NCI-H526 treated with DMSO at 0.1 percent for 48 hours (cell line): ENCODE data around the gene KASH5.

Source experiments
- DNase-seq: peaks from one replicate; lab custom pipeline; 2025; lab: John Stamatoyannopoulos, UW

The KASH5 gene

GRCh38 chr19:49395581-49396407 lies 7.7 kb downstream of the KASH5 start:
- DNase-seq, result no peak

GRCh38 chr19:49396738-49397505 lies 8.9 kb downstream of the KASH5 start:
- DNase-seq, result no peak

DNA sequence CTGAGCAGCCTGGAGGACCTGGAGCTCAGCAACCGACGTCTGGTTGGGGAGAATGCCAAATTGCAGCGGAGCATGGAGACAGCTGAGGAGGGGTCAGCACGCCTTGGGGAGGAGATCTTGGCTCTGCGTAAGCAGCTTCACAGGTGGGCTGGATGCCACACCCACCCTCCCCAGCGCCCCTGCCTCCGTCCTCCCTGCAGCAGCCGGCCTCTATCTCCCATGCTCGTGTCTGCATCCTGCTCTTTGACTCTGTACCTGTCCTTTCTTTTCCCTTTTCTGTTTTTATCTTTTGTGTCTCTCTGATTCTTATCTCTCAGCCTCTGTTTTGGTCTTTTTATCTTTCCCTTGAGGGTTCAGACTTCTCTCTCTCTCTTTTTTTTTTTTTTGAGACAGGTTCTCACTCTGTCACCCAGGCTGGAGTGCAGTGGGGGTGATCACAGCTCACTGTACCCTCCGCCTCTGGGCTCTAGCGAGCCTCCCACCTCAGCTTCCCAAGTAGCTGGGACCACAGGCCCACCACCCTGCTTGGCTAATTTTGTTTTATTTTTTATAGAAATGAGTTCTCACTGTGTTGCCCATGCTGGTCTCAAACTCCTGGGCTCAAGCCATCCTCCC lies 10.1 kb downstream of the KASH5 start:
- DNase-seq, result no peak

DNA sequence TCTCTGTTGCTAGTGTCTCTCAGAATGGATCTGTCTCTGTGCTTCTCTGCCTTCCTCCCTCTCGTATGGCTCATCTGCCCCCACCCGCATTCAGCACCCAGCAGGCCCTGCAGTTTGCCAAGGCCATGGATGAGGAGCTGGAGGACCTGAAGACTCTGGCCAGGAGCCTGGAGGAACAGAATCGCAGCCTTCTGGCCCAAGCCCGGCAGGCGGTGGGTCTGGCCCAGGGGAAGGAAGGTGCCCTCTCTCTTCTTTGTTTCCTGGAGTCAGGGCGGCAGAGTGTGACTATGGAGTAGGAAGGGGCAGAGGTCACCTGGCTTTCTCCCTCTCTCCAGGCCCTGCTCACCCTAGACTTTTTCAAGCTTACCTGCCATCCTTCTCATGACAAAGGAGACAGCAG lies 10.9 kb downstream of the KASH5 start:
- DNase-seq, result no peak

DNA sequence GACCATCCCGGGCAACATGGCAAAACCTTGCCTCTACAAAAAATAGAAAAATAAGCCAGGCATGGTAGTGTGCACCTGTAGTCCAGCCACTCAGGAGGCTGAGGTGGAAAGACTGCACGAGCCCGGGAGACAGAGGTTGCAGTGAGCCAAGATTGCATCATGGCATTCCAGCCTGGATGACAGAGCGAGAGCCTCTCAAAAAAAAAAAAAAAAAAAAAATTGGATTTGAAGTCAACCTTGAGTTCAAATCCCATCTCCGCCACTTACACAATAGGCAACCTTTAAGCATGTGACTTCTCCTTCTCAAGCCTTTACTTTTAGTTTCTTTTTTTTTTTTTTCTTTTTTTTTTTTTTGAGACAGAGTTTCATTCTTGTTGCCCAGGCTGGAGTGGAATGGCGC lies 12.0 kb downstream of the KASH5 start:
- no peak for DNase-seq

GRCh38 chr19:49403404-49404187 lies 15.5 kb downstream of the KASH5 start:
- peak; percentile 5 for DNase-seq

DNA sequence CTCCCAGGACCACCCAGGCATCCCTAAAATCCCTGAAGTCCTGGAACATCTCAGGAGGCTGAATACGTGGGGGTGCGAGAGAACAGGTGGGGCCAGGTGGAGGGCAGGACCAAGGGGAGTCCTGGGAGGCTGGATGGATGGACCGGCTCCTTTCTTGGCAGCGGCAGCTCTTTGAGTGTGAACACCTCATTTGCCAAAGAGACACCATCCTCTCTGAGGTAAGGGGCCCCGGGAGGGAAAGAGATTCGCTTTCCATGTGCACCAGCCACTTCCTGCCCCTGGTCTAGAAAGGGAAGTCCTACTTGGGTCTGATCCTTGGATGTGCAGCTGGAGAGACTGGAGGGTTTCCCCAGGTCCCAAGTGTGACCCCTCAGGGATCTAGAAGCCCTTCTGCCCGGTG lies 19.0 kb downstream of the KASH5 start:
- DNase-seq, result no peak

DNA sequence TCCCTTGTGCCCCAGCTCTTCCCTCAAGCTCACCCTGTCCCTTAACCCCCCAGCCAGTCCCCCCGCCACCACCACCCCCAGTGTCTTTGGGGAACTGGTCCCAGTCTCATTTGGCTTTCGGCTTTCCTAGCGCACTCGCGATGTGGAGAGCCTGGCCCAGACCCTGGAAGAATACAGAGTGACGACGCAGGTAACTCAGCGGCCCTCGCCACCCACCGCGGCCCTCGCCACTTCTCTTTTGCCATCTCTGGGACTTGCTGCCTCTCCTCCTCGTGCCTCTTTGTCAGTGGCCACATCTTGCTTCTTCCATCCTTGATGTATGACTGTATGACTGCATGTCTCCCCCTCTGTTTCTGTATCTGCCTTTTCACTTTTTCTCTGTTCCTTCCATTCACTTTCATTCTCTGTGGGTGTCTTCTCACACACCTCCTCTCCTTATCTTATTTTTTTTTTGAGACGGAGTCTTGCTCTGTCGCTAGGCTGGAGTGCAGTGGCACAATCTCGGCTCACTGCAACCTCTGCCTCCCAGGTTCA lies 19.5 kb downstream of the KASH5 start:
- no peak for DNase-seq

DNA sequence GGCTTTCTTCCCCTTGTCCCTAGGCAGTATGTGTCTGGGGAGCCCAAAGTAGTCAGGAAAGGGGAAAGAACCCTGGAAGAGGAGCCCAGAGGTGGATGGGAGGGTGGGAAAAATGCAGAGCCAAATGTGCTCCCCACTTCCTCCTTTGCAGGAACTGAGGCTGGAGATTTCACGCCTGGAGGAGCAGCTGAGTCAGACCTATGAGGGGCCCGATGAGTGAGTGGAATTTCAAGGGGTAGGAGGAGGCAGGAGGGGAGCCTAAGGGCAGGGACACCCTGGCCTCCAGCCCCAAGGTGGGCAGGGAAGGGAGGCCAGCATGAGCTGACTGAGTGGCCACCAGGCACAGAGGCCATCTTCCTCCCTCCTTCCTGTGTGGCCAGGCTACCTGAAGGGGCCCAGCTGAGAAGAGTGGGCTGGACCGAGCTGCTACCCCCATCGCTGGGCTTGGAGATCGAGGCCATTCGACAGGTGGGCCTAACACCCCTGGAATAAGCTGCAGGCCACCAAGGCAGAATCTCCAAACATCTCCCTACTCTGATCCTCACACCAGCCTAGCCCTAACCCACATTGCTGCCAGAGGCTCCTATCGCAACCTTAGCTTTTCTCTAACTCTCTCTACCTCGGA lies 20.9 kb downstream of the KASH5 start:
- no peak for DNase-seq

GRCh38 chr19:49409441-49410029 lies 21.5 kb downstream of the KASH5 start:
- no peak for DNase-seq

DNA sequence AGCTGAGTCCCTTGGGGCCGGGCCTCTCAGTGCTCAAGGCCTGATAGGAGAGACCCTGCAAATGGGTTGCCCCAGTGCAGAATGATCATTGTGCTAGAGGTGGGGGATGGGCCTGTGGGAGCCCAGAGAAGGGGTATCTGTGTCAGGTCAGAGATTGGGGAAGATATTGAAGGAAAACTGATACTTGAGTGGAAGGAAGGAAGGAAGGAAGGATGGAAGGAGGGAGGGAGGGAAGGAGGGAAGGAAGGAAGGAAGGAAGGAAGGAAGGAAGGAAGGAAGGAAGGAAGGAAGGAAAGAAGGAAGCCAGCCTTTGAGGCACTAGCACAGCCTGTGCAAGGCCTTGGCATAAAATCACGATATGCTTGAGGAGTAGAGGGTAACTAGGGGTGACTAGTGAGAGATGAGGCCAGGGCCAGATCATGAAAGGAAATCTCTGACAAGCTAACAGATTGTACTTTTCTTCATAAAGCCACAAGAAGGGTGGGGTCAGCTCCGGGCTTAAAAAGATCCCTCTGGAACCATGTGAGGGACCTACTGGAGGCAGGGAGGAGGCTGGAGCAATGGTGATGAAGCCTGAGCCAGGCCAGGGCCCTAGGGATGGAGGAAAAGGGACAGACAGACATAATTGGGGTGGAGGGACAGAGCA lies 23.8 kb downstream of the KASH5 start:
- no peak for DNase-seq

GRCh38 chr19:49413348-49413747 lies 25.3 kb downstream of the KASH5 start:
- DNase-seq, result no peak

GRCh38 chr19:49414256-49414655 lies 26.2 kb downstream of the KASH5 start:
- no peak for DNase-seq

DNA sequence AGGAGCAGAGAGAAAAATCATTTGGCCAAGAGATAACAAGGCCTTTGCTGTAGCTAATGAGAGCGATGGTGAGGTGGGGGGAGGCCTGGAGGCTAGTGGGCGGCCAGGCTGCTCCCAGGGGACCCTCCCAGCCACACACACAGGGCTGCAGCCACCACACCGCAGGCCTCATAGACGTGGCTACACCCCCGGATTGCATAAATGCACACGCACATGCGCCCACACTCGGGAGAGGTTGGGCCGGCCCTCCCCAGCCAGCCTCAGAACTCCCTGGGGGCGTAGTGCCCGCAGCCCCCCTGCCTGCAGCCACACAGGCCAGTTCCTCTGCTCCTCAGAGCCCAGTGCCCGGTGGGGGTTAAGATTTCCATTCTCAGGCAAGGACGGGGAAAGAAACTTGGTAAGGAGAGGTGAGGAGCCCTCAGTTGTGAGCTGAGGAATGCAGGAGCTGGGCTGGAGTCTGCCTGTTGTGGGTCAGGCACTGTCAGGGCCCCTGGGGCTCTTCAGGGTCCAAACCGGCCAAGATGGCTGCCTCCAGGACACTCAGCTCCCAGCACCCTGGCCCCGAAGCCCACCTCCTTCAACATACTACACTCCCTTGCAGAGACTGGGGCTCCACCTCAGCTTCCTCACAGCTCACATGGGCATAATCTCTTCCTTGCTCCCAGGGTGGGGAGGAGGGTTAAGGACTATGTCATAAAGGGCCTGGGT lies 27.2 kb downstream of the KASH5 start:
- no peak for DNase-seq

DNA sequence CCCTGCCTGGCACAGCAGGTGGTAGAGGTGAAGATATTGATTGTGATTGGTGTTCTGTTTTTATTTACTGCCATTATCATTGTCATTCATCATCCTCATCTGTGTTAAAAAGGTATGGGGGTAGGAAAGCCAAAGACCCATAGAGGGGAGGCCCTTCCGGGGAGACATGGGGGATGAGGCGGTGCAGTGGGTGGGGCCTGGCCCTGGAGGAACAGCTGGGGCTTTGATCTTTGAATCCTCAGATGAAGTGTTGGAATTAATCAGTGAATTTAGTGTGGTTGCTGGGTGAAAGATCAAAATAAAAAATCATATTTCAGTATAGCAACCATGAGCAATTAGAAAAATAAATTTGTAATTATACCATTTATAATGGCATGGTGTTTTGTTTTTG lies 27.8 kb downstream of the KASH5 start:
- no peak for DNase-seq

- DNase-seq, result no peak
Measured at GRCh38 chr19:49417088-49417487, 29.0 kb downstream of the KASH5 start.

DNA sequence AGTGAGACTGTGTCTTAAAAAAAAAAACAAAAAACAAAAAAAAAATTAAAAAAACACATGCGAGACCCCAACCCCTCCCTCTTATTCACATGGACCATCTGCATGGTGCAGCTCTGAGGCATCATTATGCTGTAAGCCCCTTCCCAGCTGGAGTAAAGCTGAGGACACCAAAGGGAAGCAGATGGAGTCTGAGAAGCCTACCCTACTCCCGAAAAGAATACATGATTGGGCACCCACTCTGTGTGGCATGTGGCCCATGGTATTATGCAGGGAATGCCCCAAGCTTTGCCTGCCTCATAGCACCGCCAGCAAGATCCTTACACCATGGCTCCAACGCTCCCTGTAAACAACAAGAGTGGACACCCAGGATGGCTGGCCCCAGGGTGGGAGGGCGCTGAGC lies 30.5 kb downstream of the KASH5 start:
- DNase-seq, result no peak

DNA sequence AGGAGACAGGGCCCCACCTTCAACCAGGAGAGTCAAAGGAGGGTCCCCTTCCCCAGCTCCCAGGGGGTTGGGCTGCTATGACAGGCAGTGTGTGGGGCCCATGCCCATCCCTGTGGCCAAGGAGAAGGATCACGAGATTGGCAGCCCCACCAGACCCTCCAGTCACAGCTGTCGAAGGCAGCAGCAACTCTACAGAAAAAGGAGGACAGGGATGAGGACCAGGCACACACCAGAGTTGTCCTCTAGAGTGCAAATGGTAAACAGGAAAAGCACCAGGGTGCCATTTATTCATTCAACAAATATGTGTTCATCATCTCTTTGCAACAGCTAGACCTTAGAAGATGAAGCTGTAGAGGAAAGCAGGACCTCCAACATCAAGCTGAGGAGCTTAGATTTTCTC lies 31.1 kb downstream of the KASH5 start:
- no peak for DNase-seq

DNA sequence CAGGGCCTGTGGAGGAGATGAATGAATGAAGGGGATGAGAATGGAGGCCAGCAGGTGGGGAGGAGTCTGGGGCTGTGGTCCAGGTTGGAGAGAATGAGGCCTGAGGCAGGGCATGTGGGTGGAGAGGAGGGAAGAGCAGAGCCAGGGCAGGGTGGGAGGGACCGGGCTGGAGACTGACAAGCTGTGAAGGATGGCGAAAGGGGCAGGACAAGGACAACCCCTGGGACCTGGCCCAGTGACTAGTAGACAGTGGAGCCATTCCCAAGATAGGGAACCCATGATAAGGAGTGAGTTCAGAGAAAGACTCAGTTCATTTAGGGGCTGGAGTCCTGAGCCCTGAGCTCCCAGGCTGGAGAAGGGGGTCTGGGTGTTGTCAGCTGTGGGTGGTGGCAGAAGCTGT lies 32.2 kb downstream of the KASH5 start:
- DNase-seq, result no peak
